SK-N-SH treated with all-trans-retinoic acid at 6 μM for 48 hours (cell line): ENCODE measurements around the gene KCNJ9.

ENCODE experiments used
- CREB5 ChIP-seq: fragments of 250-450 bp; sonication (Bioruptor Pico); IDR thresholded peaks from 2 replicates; pipeline ENCODE4 v1.5.1; 2020; ENCODE audit warnings: low read depth, mild to moderate bottlenecking, moderate library complexity
- GLIS3 ChIP-seq: fragments of 250-450 bp; sonication (Bioruptor Pico); IDR thresholded peaks from 2 replicates; pipeline ENCODE4 v1.5.0; 2020; ENCODE audit warnings: mild to moderate bottlenecking, moderate library complexity
- OSR1 ChIP-seq: fragments of 250-450 bp; sonication (Bioruptor Pico); IDR thresholded peaks from 2 replicates; pipeline ENCODE4 v1.8.0; 2022; ENCODE audit warnings: moderate library complexity, mild to moderate bottlenecking, inconsistent platforms
- PATZ1 ChIP-seq: fragments of 250-450 bp; sonication (Bioruptor Pico); IDR thresholded peaks from 2 replicates; pipeline ENCODE4 v1.8.0; 2020; ENCODE audit warnings: mild to moderate bottlenecking, moderate library complexity, borderline replicate concordance
- PPARA ChIP-seq: fragments of 250-450 bp; sonication (Bioruptor Pico); IDR thresholded peaks from 2 replicates; pipeline ENCODE4 v1.5.0; 2020; ENCODE audit warnings: mild to moderate bottlenecking, borderline replicate concordance
- RARB ChIP-seq: fragments of 250-450 bp; sonication (Bioruptor Pico); IDR thresholded peaks from 2 replicates; pipeline ENCODE4 v1.8.0; 2021; ENCODE audit warnings: mild to moderate bottlenecking, moderate library complexity
- SNAI2 ChIP-seq: fragments of 250-450 bp; sonication (Bioruptor Pico); IDR thresholded peaks from 2 replicates; pipeline ENCODE4 v1.5.0; 2020; ENCODE audit warnings: mild to moderate bottlenecking, moderate library complexity
- TCF4 ChIP-seq: fragments of 250-450 bp; sonication (Bioruptor Pico); IDR thresholded peaks from 2 replicates; pipeline ENCODE4 v1.8.0; 2021; ENCODE audit warnings: mild to moderate bottlenecking, moderate library complexity, borderline replicate concordance
- TSHZ2 ChIP-seq: fragments of 250-450 bp; sonication (Bioruptor Pico); IDR thresholded peaks from 2 replicates; pipeline ENCODE4 v1.5.0; 2020; ENCODE audit warnings: mild to moderate bottlenecking, moderate library complexity
- ZC3H10 ChIP-seq: fragments of 250-450 bp; sonication (Bioruptor Pico); IDR thresholded peaks from 2 replicates; pipeline ENCODE4 v1.5.1; 2021; ENCODE audit warnings: mild to moderate bottlenecking, moderate library complexity
- ZFP3 ChIP-seq: fragments of 250-450 bp; sonication (Bioruptor Pico); IDR thresholded peaks from 2 replicates; pipeline ENCODE4 v1.5.0; 2020; ENCODE audit warnings: mild to moderate bottlenecking, moderate library complexity
- ZFP30 ChIP-seq: fragments of 450-650 bp; formaldehyde crosslinking; IDR thresholded peaks from 2 replicates; pipeline ENCODE4 v1.5.0; 2022; ENCODE audit warnings: mild to moderate bottlenecking, moderate library complexity
- ZNF70 ChIP-seq: fragments of 450-650 bp; formaldehyde crosslinking; IDR thresholded peaks from 2 replicates; pipeline ENCODE4 v1.5.0; 2020; ENCODE audit warnings: mild to moderate bottlenecking, moderate library complexity
- TF ChIP-seq, protein P1 (sequence below): fragments of 250-450 bp; sonication (Bioruptor Pico); IDR thresholded peaks from 2 replicates; pipeline ENCODE4 v1.8.0; 2021; ENCODE audit warnings: low read depth, mild to moderate bottlenecking, moderate library complexity, borderline replicate concordance

GRCh38 chr1:160122978-160123495 is 41.7 kb downstream of the KCNJ9 start:
- TF ChIP-seq RARB (no peak), PPARA (no peak), SNAI2 (CRISPR knock-in tag) (no peak), TCF4 (CRISPR knock-in tag) (no peak), PATZ1 (CRISPR knock-in tag) (no peak), ZNF70 (CRISPR knock-in tag) (no peak), OSR1 (CRISPR knock-in tag) (no peak), CREB5 (CRISPR knock-in tag) (no peak), ZC3H10 (CRISPR knock-in tag) (no peak), ZFP30 (CRISPR knock-in tag) (no peak), ZFP3 (CRISPR knock-in tag) (no peak), TSHZ2 (CRISPR knock-in tag) (no peak), GLIS3 (CRISPR knock-in tag) (no peak)
- TF ChIP-seq, protein P1, sequence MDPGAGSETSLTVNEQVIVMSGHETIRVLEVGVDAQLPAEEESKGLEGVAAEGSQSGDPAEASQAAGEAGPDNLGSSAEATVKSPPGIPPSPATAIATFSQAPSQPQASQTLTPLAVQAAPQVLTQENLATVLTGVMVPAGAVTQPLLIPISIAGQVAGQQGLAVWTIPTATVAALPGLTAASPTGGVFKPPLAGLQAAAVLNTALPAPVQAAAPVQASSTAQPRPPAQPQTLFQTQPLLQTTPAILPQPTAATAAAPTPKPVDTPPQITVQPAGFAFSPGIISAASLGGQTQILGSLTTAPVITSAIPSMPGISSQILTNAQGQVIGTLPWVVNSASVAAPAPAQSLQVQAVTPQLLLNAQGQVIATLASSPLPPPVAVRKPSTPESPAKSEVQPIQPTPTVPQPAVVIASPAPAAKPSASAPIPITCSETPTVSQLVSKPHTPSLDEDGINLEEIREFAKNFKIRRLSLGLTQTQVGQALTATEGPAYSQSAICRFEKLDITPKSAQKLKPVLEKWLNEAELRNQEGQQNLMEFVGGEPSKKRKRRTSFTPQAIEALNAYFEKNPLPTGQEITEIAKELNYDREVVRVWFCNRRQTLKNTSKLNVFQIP, result no peak
